ENCODE results near the gene KCNJ2. TPM values are rescaled to one million over a fixed set of nuclear protein-coding genes. Genes with fewer than 3 reads are reported as not detected.

Gene KCNJ2
- total RNA-seq, 2 donors from 2014 or later = 0.33 to 0.78 TPM

DNA sequence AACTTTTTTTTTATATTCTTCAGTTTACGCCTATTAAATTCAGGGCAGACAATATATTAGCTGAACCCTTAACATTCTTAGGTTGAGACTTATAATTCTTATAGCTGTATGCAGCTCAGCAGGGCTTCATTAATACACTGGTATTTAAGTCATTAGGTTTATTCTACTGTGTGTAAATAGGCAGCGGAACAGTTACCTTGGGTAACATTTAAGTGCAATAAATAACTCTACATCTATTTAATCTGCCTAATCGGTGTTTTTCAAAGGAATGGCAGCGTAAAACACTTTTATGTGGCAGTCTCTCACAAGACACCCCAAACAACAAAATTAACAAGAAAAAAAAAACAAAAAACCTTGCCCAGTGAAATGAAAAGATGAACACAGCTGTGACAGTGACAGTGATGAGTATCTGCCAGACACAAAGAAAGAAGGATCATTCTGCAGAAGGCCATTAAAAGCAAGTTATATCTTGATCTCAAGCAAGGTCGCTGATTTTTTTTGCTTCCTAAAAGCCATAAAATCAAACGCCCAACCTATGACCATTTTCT lies 32.6 kb downstream of the KCNJ2 start:
- no peak overlapping the region for H3K4me3 ChIP-seq
- intact Hi-C loops (cut with DNase I) = no loop called here
- no peak for ATAC-seq
- no peak for TF ChIP-seq POLR2A (IDR thresholded peaks at IDR 0.05)
- TF ChIP-seq, protein P1, sequence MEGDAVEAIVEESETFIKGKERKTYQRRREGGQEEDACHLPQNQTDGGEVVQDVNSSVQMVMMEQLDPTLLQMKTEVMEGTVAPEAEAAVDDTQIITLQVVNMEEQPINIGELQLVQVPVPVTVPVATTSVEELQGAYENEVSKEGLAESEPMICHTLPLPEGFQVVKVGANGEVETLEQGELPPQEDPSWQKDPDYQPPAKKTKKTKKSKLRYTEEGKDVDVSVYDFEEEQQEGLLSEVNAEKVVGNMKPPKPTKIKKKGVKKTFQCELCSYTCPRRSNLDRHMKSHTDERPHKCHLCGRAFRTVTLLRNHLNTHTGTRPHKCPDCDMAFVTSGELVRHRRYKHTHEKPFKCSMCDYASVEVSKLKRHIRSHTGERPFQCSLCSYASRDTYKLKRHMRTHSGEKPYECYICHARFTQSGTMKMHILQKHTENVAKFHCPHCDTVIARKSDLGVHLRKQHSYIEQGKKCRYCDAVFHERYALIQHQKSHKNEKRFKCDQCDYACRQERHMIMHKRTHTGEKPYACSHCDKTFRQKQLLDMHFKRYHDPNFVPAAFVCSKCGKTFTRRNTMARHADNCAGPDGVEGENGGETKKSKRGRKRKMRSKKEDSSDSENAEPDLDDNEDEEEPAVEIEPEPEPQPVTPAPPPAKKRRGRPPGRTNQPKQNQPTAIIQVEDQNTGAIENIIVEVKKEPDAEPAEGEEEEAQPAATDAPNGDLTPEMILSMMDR (IDR thresholded peaks at IDR 0.05) = no peak
- no peaks in the 10 kb centered on the region for H3K27me3 ChIP-seq
- no peak for DNase-seq
- H3K4me1 ChIP-seq = no peaks in the 10 kb centered on the region
- no peaks in the 10 kb centered on the region for H3K36me3 ChIP-seq (replicated peaks in 1 of 2; ENCODE audit: insufficient read depth in 1 of 2, low read depth in 2 of 2)
- WGBS, 2 donors = 74 to 75% methylated on average over 6 of the region's 6 CpGs
- no peaks in the 10 kb centered on the region for H3K9me3 ChIP-seq
- H3K27ac ChIP-seq = no peak overlapping the region

DNA sequence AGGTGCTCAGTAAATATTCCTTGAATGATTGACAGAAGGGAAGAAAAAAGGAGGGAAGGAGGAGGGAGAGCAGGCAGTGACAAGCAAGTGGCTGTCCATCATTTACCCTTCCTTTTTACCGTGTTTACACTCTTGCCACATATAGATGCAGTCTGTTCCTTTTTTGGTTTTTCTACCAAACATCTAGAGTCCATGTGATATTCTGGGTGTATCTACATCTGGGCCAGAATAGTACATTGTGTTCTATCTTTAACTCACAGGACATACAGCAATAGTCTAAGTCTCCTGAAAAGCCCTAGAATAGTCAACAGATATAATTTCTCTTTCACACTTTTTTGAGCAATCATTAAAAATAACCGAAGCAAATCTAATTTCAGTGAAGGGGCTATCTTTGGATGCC lies 33.5 kb downstream of the KCNJ2 start:
- Histone ChIP-seq H3K4me3 (no peak overlapping the region), H3K36me3 (replicated peaks in 1 of 2; ENCODE audit: insufficient read depth in 1 of 2, low read depth in 2 of 2) (no peaks in the 10 kb centered on the region), H3K27me3 (no peaks in the 10 kb centered on the region), H3K4me1 (no peaks in the 10 kb centered on the region), H3K27ac (no peak overlapping the region), H3K9me3 (no peaks in the 10 kb centered on the region)
- ATAC-seq (no peak), DNase-seq (no peak)
- intact Hi-C loops (cut with DNase I) = no loop called here
- TF ChIP-seq, protein P1 (IDR thresholded peaks at IDR 0.05) = no peak
- TF ChIP-seq POLR2A (IDR thresholded peaks at IDR 0.05) = no peak
- WGBS, 2 donors = 48 to 64% methylated on average over 2 of the region's 2 CpGs

DNA sequence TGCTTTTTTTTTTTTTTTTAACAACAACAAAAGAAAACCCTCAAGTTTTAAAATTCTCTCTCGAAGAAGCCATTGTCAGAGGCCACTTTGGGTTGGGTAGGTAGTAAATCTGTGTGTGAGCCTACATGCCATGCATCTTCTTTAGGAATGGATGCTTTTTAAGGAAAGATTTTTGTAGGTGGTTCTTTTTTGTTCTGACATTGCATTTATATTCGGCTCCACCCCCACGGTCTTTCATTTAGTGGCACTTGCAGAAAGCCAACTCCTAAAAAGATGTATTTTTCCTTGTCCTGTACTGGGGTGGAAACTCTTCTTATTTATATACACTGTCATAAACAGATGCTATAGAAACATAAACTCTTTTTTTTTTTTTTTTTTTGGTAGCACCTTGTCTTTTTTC lies 35.1 kb downstream of the KCNJ2 start:
- WGBS, 2 donors = 81 to 90% methylated on average over 3 of the region's 3 CpGs
- Histone ChIP-seq H3K36me3 (replicated peaks in 1 of 2; ENCODE audit: insufficient read depth in 1 of 2, low read depth in 2 of 2) (no peaks in the 10 kb centered on the region), H3K27ac (no peak overlapping the region), H3K27me3 (no peaks in the 10 kb centered on the region), H3K9me3 (no peaks in the 10 kb centered on the region), H3K4me3 (no peak overlapping the region), H3K4me1 (no peaks in the 10 kb centered on the region)
- TF ChIP-seq POLR2A (IDR thresholded peaks at IDR 0.05) = no peak
- TF ChIP-seq, protein P1 (IDR thresholded peaks at IDR 0.05) = no peak
- ATAC-seq (no peak), DNase-seq (no peak)
- intact Hi-C loops (cut with DNase I) = no loop called here

DNA sequence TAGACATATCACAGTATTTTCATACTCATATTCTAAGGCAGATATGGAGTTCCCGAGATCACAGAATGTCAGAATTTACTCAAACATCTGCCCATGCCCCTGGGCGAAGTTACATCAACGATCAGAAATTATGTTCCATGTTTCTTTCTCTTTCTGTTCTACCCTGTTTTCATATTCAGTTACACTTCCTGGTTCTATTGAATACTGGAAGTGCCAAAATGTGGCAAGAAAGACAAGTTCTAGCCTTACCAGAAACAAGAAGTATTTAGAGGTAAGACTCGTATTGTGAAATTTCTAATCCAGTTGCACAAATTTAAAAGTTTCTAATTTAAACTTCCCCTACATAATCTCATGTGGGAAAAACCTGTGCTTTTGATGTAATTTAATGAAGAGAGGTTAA lies 36.1 kb downstream of the KCNJ2 start:
- WGBS, 2 donors = 81 to 86% methylated on average over 4 of the region's 4 CpGs
- no peak for ATAC-seq

More for the DNA sequence above, 36.1 kb downstream of the KCNJ2 start:
- Histone ChIP-seq H3K36me3 (replicated peaks in 1 of 2; ENCODE audit: insufficient read depth in 1 of 2, low read depth in 2 of 2) (no peaks in the 10 kb centered on the region), H3K9me3 (no peaks in the 10 kb centered on the region), H3K4me1 (no peaks in the 10 kb centered on the region), H3K27me3 (no peaks in the 10 kb centered on the region), H3K27ac (no peak overlapping the region), H3K4me3 (no peak overlapping the region)
- DNase-seq = no peak
- no peak for TF ChIP-seq POLR2A (IDR thresholded peaks at IDR 0.05)
- TF ChIP-seq, protein P1 (IDR thresholded peaks at IDR 0.05) = no peak
- intact Hi-C loops (cut with DNase I) = no loop called here

Measured in body of pancreas (tissue), 4 donors.